ENCODE measurements around the gene PNLIP.

Gene PNLIP

DNA sequence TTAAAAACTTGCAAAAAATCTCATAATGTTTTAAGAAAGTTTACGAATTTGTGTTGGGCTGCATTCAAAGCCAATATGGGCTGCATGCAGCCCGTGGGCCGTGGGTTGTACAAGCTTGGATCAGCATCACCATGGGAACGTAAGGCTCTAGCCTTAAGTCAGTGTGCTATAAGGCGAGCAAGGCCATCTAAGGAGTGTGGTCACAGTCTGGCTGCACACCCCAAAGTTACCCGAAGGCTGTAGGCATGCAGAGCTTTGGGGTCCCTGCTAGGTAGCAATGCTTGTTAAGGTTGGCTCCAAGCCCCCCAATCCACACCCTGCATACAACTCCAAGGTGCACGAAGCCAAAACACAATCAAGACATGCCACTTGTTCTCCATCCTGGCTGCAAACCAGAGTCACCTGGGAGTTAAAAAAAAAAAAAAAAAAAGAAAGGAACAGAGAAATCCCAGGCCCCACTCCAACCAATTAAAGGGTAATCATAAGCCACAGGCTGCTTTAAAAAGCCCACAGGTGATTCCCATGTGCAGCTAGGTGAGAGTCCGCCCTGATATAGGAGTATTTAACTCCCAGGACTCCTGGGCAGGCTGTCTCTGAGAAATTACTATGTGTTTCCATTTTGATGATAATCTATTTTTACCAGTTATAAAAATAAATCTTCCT lies 66.5 kb downstream of the PNLIP start:
- no peak overlapping the region for H3K27ac Mint-ChIP-seq
- H3K4me1 Mint-ChIP-seq, result no peaks in the 10 kb centered on the region
- H3K9me3 Mint-ChIP-seq, result peaks cover 2% of the 10 kb centered on the region
- H3K4me3 Mint-ChIP-seq, result no peak overlapping the region
- no peaks in the 10 kb centered on the region for H3K36me3 Mint-ChIP-seq (ENCODE audit: low read depth)
- peaks cover 18% of the 10 kb centered on the region for H3K27me3 Mint-ChIP-seq (ENCODE audit: low read depth)
- TF ChIP-seq, protein P1, sequence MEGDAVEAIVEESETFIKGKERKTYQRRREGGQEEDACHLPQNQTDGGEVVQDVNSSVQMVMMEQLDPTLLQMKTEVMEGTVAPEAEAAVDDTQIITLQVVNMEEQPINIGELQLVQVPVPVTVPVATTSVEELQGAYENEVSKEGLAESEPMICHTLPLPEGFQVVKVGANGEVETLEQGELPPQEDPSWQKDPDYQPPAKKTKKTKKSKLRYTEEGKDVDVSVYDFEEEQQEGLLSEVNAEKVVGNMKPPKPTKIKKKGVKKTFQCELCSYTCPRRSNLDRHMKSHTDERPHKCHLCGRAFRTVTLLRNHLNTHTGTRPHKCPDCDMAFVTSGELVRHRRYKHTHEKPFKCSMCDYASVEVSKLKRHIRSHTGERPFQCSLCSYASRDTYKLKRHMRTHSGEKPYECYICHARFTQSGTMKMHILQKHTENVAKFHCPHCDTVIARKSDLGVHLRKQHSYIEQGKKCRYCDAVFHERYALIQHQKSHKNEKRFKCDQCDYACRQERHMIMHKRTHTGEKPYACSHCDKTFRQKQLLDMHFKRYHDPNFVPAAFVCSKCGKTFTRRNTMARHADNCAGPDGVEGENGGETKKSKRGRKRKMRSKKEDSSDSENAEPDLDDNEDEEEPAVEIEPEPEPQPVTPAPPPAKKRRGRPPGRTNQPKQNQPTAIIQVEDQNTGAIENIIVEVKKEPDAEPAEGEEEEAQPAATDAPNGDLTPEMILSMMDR (IDR thresholded peaks at IDR 0.05; ENCODE audit: unreplicated experiment in 3 of 3), result no peak

DNA sequence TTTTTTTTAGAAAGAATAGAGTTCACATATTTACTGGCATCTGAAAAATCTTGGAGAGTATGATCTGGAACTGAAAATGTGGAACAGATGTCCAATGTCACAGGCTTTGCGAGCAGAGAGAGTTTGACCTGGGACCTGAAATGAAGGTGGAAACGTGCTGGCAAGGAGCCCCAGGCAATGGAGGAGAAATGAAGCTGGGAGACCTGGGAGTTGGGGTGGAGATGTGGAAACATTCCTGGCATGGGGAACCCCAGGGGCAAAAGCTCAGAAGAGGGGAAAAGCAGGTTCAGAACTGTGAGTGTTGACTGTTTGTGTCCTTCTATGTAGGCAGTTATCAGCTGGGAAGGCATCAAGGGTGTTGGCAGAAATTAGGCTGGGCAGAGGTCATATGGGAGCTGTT lies 67.7 kb downstream of the PNLIP start:
- TF ChIP-seq, protein P1 (IDR thresholded peaks at IDR 0.05; ENCODE audit: unreplicated experiment in 3 of 3), result no peak
- H3K4me1 Mint-ChIP-seq, result no peaks in the 10 kb centered on the region
- peaks cover 16% of the 10 kb centered on the region for H3K27me3 Mint-ChIP-seq (ENCODE audit: low read depth)
- H3K9me3 Mint-ChIP-seq, result peaks cover 2% of the 10 kb centered on the region
- no peaks in the 10 kb centered on the region for H3K36me3 Mint-ChIP-seq (ENCODE audit: low read depth)
- H3K4me3 Mint-ChIP-seq, result no peak overlapping the region
- H3K27ac Mint-ChIP-seq, result no peak overlapping the region

DNA sequence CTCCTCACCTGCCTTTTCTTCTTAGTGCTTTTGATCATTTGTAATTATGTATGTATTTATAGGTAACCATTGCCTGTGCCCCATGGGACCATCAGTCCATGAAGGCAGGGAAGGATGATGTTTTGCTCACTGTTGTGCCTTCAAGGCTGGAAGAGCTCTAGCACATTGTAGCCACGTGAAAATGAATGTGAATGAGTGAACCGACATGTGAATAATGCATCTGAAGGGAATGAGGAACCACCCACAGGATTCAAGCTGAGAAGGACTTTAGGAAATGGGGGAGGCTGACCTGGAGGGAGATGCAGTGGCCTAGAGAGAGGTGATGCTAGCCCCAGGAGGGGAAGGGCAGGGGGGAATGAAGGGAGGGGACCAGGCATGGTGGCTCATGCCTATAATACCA lies 69.1 kb downstream of the PNLIP start:
- Mint-ChIP-seq H3K36me3 (ENCODE audit: low read depth) (no peaks in the 10 kb centered on the region), H3K4me3 (no peak overlapping the region), H3K9me3 (peaks cover 2% of the 10 kb centered on the region), H3K4me1 (no peaks in the 10 kb centered on the region), H3K27ac (no peak overlapping the region), H3K27me3 (ENCODE audit: low read depth) (peaks cover 7% of the 10 kb centered on the region)
- TF ChIP-seq, protein P1 (IDR thresholded peaks at IDR 0.05; ENCODE audit: unreplicated experiment in 3 of 3), result no peak

DNA sequence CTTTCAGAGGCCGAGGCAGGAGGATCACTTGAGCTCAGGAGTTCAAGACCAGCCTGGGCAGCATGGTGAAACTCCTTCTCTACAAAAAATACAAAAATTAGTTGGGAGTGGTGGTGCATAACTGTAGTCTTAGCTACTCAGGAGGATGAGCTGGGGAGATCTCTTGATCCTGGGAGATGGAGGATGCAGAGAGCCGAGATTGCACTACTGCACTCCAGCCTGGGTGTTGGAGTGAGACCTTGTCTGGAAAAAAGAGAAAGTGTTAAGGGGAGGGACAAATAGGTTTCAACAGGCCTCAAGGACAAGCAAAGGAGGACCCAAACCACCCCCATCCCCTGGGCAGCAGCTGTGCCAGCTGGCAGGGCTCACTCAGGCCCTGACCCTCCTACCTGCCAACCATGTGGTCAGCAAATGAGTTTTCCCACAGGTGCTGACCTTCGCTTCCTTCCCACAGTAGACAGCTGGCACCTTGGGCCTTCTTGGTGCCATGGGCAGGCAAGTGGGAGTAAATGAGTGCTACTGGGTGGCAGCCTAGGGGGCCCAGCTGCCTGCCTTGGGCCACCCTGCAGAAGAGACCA lies 69.6 kb downstream of the PNLIP start:
- no peaks in the 10 kb centered on the region for H3K36me3 Mint-ChIP-seq (ENCODE audit: low read depth)
- H3K4me1 Mint-ChIP-seq, result no peaks in the 10 kb centered on the region
- TF ChIP-seq, protein P1 (IDR thresholded peaks at IDR 0.05; ENCODE audit: unreplicated experiment in 3 of 3), result no peak
- H3K4me3 Mint-ChIP-seq, result no peak overlapping the region
- peaks cover 2% of the 10 kb centered on the region for H3K9me3 Mint-ChIP-seq
- peaks cover 7% of the 10 kb centered on the region for H3K27me3 Mint-ChIP-seq (ENCODE audit: low read depth)
- no peak overlapping the region for H3K27ac Mint-ChIP-seq
